ENCODE data around the gene METTL9. TPM values are rescaled to one million over a fixed set of nuclear protein-coding genes. Genes with fewer than 3 reads are reported as not detected.
A peak's percentile ranks its signal among the peaks of the same experiment; 100 is the strongest.
"Not testable (repeated sequence)": the region's sequence is repeated elsewhere in the genome, so short reads cannot be mapped to it uniquely, and the experiment has no call there.

METTL9 gene
- total RNA-seq (155 TPM), polyA plus RNA-seq (97.7 TPM)
- long read RNA-seq, donor 1, full-length matches to known transcripts: 9 of 9 reads
- long read RNA-seq, donor 1, partial matches to known transcripts: 0 of 9 reads
- long read RNA-seq, donor 1, other reads (novel, unspliced or antisense): 0 of 9 reads
- long read RNA-seq, donor 2: 0 reads
- long read RNA-seq, donor 3, full-length matches to known transcripts: 84 of 131 reads
- long read RNA-seq, donor 3, partial matches to known transcripts: 31 of 131 reads
- long read RNA-seq, donor 3, other reads (novel, unspliced or antisense): 16 of 131 reads
- long read RNA-seq, donor 4, full-length matches to known transcripts: 46 of 64 reads
- long read RNA-seq, donor 4, partial matches to known transcripts: 12 of 64 reads
- long read RNA-seq, donor 4, other reads (novel, unspliced or antisense): 6 of 64 reads
- long read RNA-seq, donor 5, full-length matches to known transcripts: 135 of 153 reads
- long read RNA-seq, donor 5, partial matches to known transcripts: 13 of 153 reads
- long read RNA-seq, donor 5, other reads (novel, unspliced or antisense): 5 of 153 reads
- long read RNA-seq, donor 6, full-length matches to known transcripts: 54 of 54 reads
- long read RNA-seq, donor 6, partial matches to known transcripts: 0 of 54 reads
- long read RNA-seq, donor 6, other reads (novel, unspliced or antisense): 0 of 54 reads
- long read RNA-seq, donor 7, full-length matches to known transcripts: 81 of 120 reads
- long read RNA-seq, donor 7, partial matches to known transcripts: 39 of 120 reads
- long read RNA-seq, donor 7, other reads (novel, unspliced or antisense): 0 of 120 reads
- long read RNA-seq, donor 8, full-length matches to known transcripts: 29 of 29 reads
- long read RNA-seq, donor 8, partial matches to known transcripts: 0 of 29 reads
- long read RNA-seq, donor 8, other reads (novel, unspliced or antisense): 0 of 29 reads
- long read RNA-seq, donor 9, full-length matches to known transcripts: 45 of 45 reads
- long read RNA-seq, donor 9, partial matches to known transcripts: 0 of 45 reads
- long read RNA-seq, donor 9, other reads (novel, unspliced or antisense): 0 of 45 reads
- long read RNA-seq, donor 10, full-length matches to known transcripts: 54 of 54 reads
- long read RNA-seq, donor 10, partial matches to known transcripts: 0 of 54 reads
- long read RNA-seq, donor 10, other reads (novel, unspliced or antisense): 0 of 54 reads

GRCh38 chr16:21599122-21600030, at the start of gene METTL9:
METTL9 (plus strand) TSS chr16:21599577; CDS start chr16:21599734, 157 bp downstream.
- Histone ChIP-seq H3K4me3 (ENCODE audit: low read length in 2 of 2) (peak within 1 kb of the TSS; percentile 74 to 97), H3K27ac (ENCODE audit: low read depth in 1 of 2, low read length in 1 of 2) (peak within 1 kb of the TSS; percentile 90 to 98), H3K9me3 (ENCODE audit: control insufficient read depth in 2 of 2, insufficient read depth in 1 of 2, low read length in 1 of 2) (no peaks in the 10 kb centered on the region), H3K27me3 (ENCODE audit: control insufficient read depth in 2 of 2, insufficient read depth in 1 of 2, low read length in 1 of 2) (no peaks in the 10 kb centered on the region), H3K4me1 (ENCODE audit: control insufficient read depth in 2 of 2, insufficient read depth in 2 of 2, low read length in 2 of 2) (peaks cover 11 to 18% of the 10 kb centered on the region in 2 donors), H3K36me3 (ENCODE audit: control insufficient read depth in 2 of 2, insufficient read depth in 2 of 2, low read length in 1 of 2) (no peaks in the 10 kb centered on the region)
- under 1% methylated on average over 100 of the region's 100 CpGs for WGBS
- DNase-seq (ENCODE audit: low read depth in 6 of 9, low spot score in 9 of 9): peak; percentile 83 to 98 (median 94)

GRCh38 chr16:21549975-21550374, 49.4 kb upstream of the METTL9 start:
- not testable (repeated sequence) for H3K36me3 ChIP-seq (ENCODE audit: control insufficient read depth in 2 of 2, insufficient read depth in 2 of 2, low read length in 1 of 2); H3K27me3 ChIP-seq (ENCODE audit: control insufficient read depth in 2 of 2, insufficient read depth in 1 of 2, low read length in 1 of 2); H3K27ac ChIP-seq (ENCODE audit: low read depth in 1 of 2, low read length in 1 of 2); H3K4me1 ChIP-seq (ENCODE audit: control insufficient read depth in 2 of 2, insufficient read depth in 2 of 2, low read length in 2 of 2); H3K9me3 ChIP-seq (ENCODE audit: control insufficient read depth in 2 of 2, insufficient read depth in 1 of 2, low read length in 1 of 2); DNase-seq (ENCODE audit: low read depth in 6 of 9, low spot score in 9 of 9); H3K4me3 ChIP-seq (ENCODE audit: low read length in 2 of 2)
- WGBS: 97% methylated on average over 17 of the region's 17 CpGs

DNA sequence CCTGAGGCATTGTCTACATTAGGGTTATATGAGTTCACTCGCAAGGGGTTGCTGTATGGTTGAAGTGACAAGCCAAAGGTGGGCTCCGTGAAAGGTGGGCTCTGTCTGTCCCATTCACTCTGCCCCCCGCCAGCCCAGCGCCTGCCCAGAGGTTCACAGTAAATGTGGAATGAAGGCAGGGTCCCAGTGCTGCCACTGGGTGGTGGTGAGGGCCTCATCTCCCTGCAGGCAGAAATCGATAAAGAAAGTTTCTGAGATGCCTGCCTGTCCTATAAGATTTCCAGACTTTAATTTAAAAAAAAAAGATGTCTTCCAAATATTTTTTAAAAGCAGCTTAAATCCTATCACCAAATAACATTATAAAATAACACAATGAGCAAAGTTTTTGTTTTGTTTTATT, 48.9 kb upstream of the METTL9 start:
- not testable (repeated sequence) for H3K27me3 ChIP-seq (ENCODE audit: control insufficient read depth in 2 of 2, insufficient read depth in 1 of 2, low read length in 1 of 2); H3K9me3 ChIP-seq (ENCODE audit: control insufficient read depth in 2 of 2, insufficient read depth in 1 of 2, low read length in 1 of 2); H3K36me3 ChIP-seq (ENCODE audit: control insufficient read depth in 2 of 2, insufficient read depth in 2 of 2, low read length in 1 of 2); H3K27ac ChIP-seq (ENCODE audit: low read depth in 1 of 2, low read length in 1 of 2); DNase-seq (ENCODE audit: low read depth in 6 of 9, low spot score in 9 of 9); H3K4me3 ChIP-seq (ENCODE audit: low read length in 2 of 2)
- peaks cover 0 to 10% of the 10 kb centered on the region in 2 donors for H3K4me1 ChIP-seq (ENCODE audit: control insufficient read depth in 2 of 2, insufficient read depth in 2 of 2, low read length in 2 of 2)
- WGBS: 73% methylated on average over 1 of the region's 5 CpGs

DNA sequence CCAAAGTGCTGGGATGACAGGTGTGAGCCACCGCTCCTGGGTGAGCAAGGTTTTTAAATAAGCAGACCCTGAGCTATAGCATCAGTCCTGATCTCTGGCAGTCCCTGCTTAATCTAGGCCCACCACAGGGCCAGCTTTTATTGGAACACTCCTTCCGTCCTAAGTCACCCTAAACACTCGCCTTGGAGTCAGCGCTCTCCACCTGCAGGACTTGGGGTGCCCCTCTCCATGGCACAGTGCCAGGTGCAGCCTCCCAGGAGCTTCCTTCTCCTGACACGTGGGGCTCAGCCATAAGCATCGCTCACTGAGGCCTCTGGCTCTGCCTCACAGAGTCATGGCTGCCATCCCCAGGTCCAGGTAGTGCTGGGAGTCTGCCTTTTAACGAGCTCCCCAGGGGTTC, 48.3 kb upstream of the METTL9 start:
- H3K27ac ChIP-seq (ENCODE audit: low read depth in 1 of 2, low read length in 1 of 2); DNase-seq (ENCODE audit: low read depth in 6 of 9, low spot score in 9 of 9); H3K27me3 ChIP-seq (ENCODE audit: control insufficient read depth in 2 of 2, insufficient read depth in 1 of 2, low read length in 1 of 2); H3K36me3 ChIP-seq (ENCODE audit: control insufficient read depth in 2 of 2, insufficient read depth in 2 of 2, low read length in 1 of 2); H3K9me3 ChIP-seq (ENCODE audit: control insufficient read depth in 2 of 2, insufficient read depth in 1 of 2, low read length in 1 of 2); H3K4me3 ChIP-seq (ENCODE audit: low read length in 2 of 2): not testable (repeated sequence)
- WGBS: 93% methylated on average over 5 of the region's 7 CpGs
- peaks cover 0 to 10% of the 10 kb centered on the region in 2 donors for H3K4me1 ChIP-seq (ENCODE audit: control insufficient read depth in 2 of 2, insufficient read depth in 2 of 2, low read length in 2 of 2)

GRCh38 chr16:21551600-21551999, 47.8 kb upstream of the METTL9 start:
- 95% methylated on average over 16 of the region's 17 CpGs for WGBS
- H3K4me1 ChIP-seq (ENCODE audit: control insufficient read depth in 2 of 2, insufficient read depth in 2 of 2, low read length in 2 of 2): peaks cover 0 to 10% of the 10 kb centered on the region in 2 donors
- DNase-seq (ENCODE audit: low read depth in 6 of 9, low spot score in 9 of 9); H3K27me3 ChIP-seq (ENCODE audit: control insufficient read depth in 2 of 2, insufficient read depth in 1 of 2, low read length in 1 of 2); H3K36me3 ChIP-seq (ENCODE audit: control insufficient read depth in 2 of 2, insufficient read depth in 2 of 2, low read length in 1 of 2); H3K4me3 ChIP-seq (ENCODE audit: low read length in 2 of 2); H3K9me3 ChIP-seq (ENCODE audit: control insufficient read depth in 2 of 2, insufficient read depth in 1 of 2, low read length in 1 of 2); H3K27ac ChIP-seq (ENCODE audit: low read depth in 1 of 2, low read length in 1 of 2): not testable (repeated sequence)

- not testable (repeated sequence) for DNase-seq (ENCODE audit: low read depth in 6 of 9, low spot score in 9 of 9); H3K36me3 ChIP-seq (ENCODE audit: control insufficient read depth in 2 of 2, insufficient read depth in 2 of 2, low read length in 1 of 2); H3K4me3 ChIP-seq (ENCODE audit: low read length in 2 of 2); H3K9me3 ChIP-seq (ENCODE audit: control insufficient read depth in 2 of 2, insufficient read depth in 1 of 2, low read length in 1 of 2); H3K27ac ChIP-seq (ENCODE audit: low read depth in 1 of 2, low read length in 1 of 2); H3K27me3 ChIP-seq (ENCODE audit: control insufficient read depth in 2 of 2, insufficient read depth in 1 of 2, low read length in 1 of 2)
- H3K4me1 ChIP-seq (ENCODE audit: control insufficient read depth in 2 of 2, insufficient read depth in 2 of 2, low read length in 2 of 2): peaks cover 0 to 10% of the 10 kb centered on the region in 2 donors
- WGBS: 97% methylated on average over 19 of the region's 19 CpGs
Measured at GRCh38 chr16:21553481-21554296, 45.7 kb upstream of the METTL9 start.

DNA sequence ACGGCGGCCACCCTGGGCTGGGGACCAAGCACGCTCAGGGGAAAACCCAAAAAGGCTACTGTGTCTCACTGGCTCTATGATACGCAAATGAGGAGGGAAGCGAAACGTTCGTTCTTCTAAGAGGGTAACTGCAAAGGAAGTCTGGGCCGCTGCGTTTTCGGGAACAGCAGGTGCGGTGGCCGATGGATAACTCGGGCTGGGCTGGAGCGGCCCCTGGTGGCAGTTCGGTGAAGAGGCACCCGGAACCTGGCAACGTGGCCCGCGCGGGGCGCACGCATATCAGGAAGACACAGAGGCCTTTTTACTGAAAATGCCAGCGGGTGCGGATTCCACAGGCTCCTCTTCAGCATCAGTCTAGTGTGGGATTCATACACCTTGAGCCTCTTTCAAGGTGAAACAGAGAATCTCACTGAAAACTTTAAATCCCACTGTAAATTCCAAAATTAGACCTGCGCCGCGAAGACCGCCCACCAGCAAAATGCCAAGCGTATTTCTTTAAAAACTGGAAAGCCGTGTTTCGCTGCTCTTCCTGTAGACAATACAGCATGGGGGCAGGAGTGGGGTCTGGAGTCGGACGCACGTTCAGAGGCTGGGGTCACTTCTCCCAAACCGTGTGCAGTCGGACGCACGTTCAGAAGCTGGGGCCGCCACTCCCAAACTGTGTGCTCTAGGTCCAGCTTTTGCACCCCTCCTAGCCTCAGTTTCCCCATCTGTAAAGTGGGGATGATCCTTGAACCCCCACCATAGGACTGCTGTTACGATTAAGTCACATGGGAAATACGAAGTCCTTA, 44.4 kb upstream of the METTL9 start:
- Histone ChIP-seq H3K4me1 (ENCODE audit: control insufficient read depth in 2 of 2, insufficient read depth in 2 of 2, low read length in 2 of 2) (peaks cover 0 to 10% of the 10 kb centered on the region in 2 donors), H3K27me3 (ENCODE audit: control insufficient read depth in 2 of 2, insufficient read depth in 1 of 2, low read length in 1 of 2) (no peaks in the 10 kb centered on the region), H3K36me3 (ENCODE audit: control insufficient read depth in 2 of 2, insufficient read depth in 2 of 2, low read length in 1 of 2) (no peaks in the 10 kb centered on the region), H3K4me3 (ENCODE audit: low read length in 2 of 2) (no peak overlapping the region), H3K9me3 (ENCODE audit: control insufficient read depth in 2 of 2, insufficient read depth in 1 of 2, low read length in 1 of 2) (no peaks in the 10 kb centered on the region), H3K27ac (ENCODE audit: low read depth in 1 of 2, low read length in 1 of 2) (no peak overlapping the region)
- 39% methylated on average over 41 of the region's 41 CpGs for WGBS
- peak; percentile 60 to 91 (median 76) for DNase-seq (ENCODE audit: low read depth in 6 of 9, low spot score in 9 of 9)

Data from thymus (tissue), 14 donors.